Measurements from ENCODE around the gene TBX15. TPM values are rescaled to one million over a fixed set of nuclear protein-coding genes. Genes with fewer than 3 reads are reported as not detected.

TBX15 gene
- total and polyA plus RNA-seq, 2 experiments from 2014 or later = 38.7 to 41.7 TPM

DNA sequence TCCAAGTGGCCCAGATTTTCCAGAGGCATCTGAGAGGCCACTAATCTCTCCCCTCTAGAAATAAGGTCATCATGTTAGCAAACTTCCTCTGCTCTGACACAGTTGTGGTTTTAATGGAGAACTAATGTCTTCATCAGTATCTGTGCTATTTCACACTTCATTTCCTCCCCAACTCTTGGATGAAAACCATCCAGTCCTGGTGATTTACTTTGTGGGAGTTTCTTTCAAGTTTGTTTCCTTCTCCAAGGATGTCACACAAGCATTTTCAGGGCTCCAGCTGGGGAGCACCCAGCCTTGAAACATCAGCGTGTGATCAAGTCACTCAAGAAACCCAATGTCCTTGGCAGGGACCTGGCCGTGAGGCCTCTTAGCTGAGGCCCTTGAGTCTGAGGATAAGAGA is 38.8 kb downstream of the TBX15 start:
- Histone ChIP-seq H3K27me3 (replicated peaks; ENCODE audit: insufficient read depth) (no peaks in the 10 kb centered on the region), H2AFZ (no peak overlapping the region), H3K9me2 (ENCODE audit: insufficient read depth) (no peaks in the 10 kb centered on the region), H3F3A (ENCODE audit: insufficient read depth) (peaks cover 69% of the 10 kb centered on the region), H3K4me3 (0 out of 2 replicates have a peak overlapping the region, but pooled peaks have one; percentile 14), H3K27ac (peak overlapping the region; percentile 88), H3K9me3 (ENCODE audit: low read depth) (no peaks in the 10 kb centered on the region), H3K79me2 (ENCODE audit: insufficient read depth) (peaks cover 80% of the 10 kb centered on the region), H3K9ac (no peak overlapping the region), H3K4me1 (ENCODE audit: insufficient read depth) (peaks cover 92% of the 10 kb centered on the region), H3K36me3 (ENCODE audit: low read depth) (no peaks in the 10 kb centered on the region), H4K20me1 (ENCODE audit: insufficient read depth) (peaks cover 13% of the 10 kb centered on the region; the same call in 1 of the 2 replicates), H3K4me2 (ENCODE audit: unreplicated experiment) (peak overlapping the region; percentile 76)
- in situ Hi-C loops (cut with MboI) = no loop called here
- TF ChIP-seq EZH2 (IDR thresholded peaks at IDR 0.05; ENCODE audit: insufficient read depth, poor library complexity, severe bottlenecking) (no peak), EZH2phosphoT487 (IDR thresholded peaks at IDR 0.05; ENCODE audit: insufficient read depth, low read depth) (peak; percentile 96)
- 20 to 36% methylated on average over 2 of the region's 2 CpGs for WGBS, 2 experiments (ENCODE audit: low coverage in 1 of 2, low lambda C conversion rate in 2 of 2, missing lambda C conversion rate in 2 of 2)
- peak; percentile 83 for DNase-seq

DNA sequence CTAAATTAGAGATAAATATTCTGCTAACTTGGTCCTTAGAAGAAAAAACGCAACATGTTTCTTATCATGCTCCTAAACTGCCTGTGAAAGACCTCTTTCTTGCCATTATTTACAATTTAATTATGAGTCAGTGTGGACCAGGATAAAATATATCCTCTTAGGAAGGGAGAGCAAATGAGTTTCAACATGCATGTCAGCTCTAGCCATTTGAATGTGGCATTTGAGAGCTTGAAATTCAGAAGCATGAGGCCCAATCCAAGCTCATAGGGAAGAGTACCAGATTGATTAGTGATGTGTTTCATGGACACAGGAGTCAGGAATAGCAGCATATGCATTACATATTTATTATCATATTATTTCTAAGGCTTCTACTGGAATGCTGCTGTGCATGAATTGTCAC is 39.3 kb downstream of the TBX15 start:
- in situ Hi-C loops (cut with MboI) = no loop called here
- H3K4me3 ChIP-seq = 0 out of 2 replicates have a peak overlapping the region, but pooled peaks have one; percentile 14
- H3K9me2 ChIP-seq (ENCODE audit: insufficient read depth) = no peaks in the 10 kb centered on the region
- H3K36me3 ChIP-seq (ENCODE audit: low read depth) = no peaks in the 10 kb centered on the region
- H3F3A ChIP-seq (ENCODE audit: insufficient read depth) = peaks cover 69% of the 10 kb centered on the region
- H4K20me1 ChIP-seq (ENCODE audit: insufficient read depth) = peaks cover 8% of the 10 kb centered on the region; the same call in 1 of the 2 replicates
- WGBS, 2 experiments (ENCODE audit: low coverage in 1 of 2, low lambda C conversion rate in 2 of 2, missing lambda C conversion rate in 2 of 2) = 8 to 14% methylated on average over 1 of the region's 1 CpG
- peaks cover 79% of the 10 kb centered on the region for H3K79me2 ChIP-seq (ENCODE audit: insufficient read depth)
- H3K27me3 ChIP-seq (replicated peaks; ENCODE audit: insufficient read depth) = no peaks in the 10 kb centered on the region
- H3K9me3 ChIP-seq (ENCODE audit: low read depth) = no peaks in the 10 kb centered on the region
- peak; percentile 50 for DNase-seq
- H3K4me2 ChIP-seq (ENCODE audit: unreplicated experiment) = peak overlapping the region; percentile 76
- peaks cover 92% of the 10 kb centered on the region for H3K4me1 ChIP-seq (ENCODE audit: insufficient read depth)
- peak overlapping the region; percentile 88 for H3K27ac ChIP-seq
- H3K9ac ChIP-seq = peak overlapping the region; percentile 46
- no peak overlapping the region for H2AFZ ChIP-seq
- TF ChIP-seq EZH2phosphoT487 (IDR thresholded peaks at IDR 0.05; ENCODE audit: insufficient read depth, low read depth) (no peak), EZH2 (IDR thresholded peaks at IDR 0.05; ENCODE audit: insufficient read depth, poor library complexity, severe bottlenecking) (no peak)

DNA sequence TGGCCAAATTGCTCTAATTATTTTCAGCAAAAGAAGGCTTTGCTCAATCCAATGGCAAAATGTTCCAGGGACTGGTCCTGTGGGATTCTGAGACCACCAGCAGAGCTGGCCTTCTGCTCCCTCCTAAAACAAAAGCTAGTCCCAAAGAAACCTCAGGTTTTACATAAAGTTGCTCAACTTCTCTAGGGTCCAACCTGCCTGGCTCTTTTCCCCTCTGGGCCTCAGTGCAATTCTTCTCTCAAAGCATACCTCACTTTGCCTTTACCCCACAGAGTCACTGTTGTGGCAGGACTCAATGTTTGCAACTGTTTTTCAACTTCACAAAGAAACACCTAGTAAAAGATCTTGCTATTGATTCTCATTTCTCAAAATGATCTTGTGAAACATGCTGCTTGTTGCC is 39.8 kb downstream of the TBX15 start:
- Histone ChIP-seq H3K4me3 (peak overlapping the region; percentile 14; the same call in 1 of the 2 replicates), H3F3A (ENCODE audit: insufficient read depth) (peaks cover 69% of the 10 kb centered on the region), H3K27ac (peak overlapping the region; percentile 88), H3K4me2 (ENCODE audit: unreplicated experiment) (peak overlapping the region; percentile 76), H4K20me1 (ENCODE audit: insufficient read depth) (peaks cover 3% of the 10 kb centered on the region; the same call in 1 of the 2 replicates), H3K9me2 (ENCODE audit: insufficient read depth) (no peaks in the 10 kb centered on the region), H3K36me3 (ENCODE audit: low read depth) (no peaks in the 10 kb centered on the region), H3K9me3 (ENCODE audit: low read depth) (no peaks in the 10 kb centered on the region), H2AFZ (no peak overlapping the region), H3K79me2 (ENCODE audit: insufficient read depth) (peaks cover 79% of the 10 kb centered on the region), H3K4me1 (ENCODE audit: insufficient read depth) (peaks cover 92% of the 10 kb centered on the region), H3K27me3 (replicated peaks; ENCODE audit: insufficient read depth) (no peaks in the 10 kb centered on the region), H3K9ac (peak overlapping the region; percentile 46)
- no peak for TF ChIP-seq EZH2 (IDR thresholded peaks at IDR 0.05; ENCODE audit: insufficient read depth, poor library complexity, severe bottlenecking)
- no peak for TF ChIP-seq EZH2phosphoT487 (IDR thresholded peaks at IDR 0.05; ENCODE audit: insufficient read depth, low read depth)
- DNase-seq = peak; percentile 33
- in situ Hi-C loops (cut with MboI) = no loop called here

DNA sequence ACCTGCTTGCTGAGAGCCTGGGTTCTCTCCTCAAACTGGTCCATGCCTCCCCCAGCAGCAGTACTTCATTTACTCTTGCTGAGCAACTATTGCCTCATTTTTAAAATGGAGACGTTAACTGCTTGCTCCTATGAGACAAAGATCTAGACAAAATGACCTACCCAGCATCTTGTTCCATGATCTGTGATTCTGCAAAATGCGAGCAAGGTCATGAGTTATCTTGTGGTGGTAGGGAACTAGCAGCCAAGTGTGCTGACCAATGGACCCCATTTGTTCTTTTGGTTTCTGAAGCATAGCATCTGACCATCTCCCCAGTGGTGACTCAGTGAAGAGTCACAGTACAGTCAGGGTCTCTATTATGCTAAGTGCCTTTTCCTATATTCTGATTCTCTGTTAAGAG is 40.4 kb downstream of the TBX15 start:
- peaks cover 79% of the 10 kb centered on the region for H3K79me2 ChIP-seq (ENCODE audit: insufficient read depth)
- WGBS, 2 experiments (ENCODE audit: low coverage in 1 of 2, low lambda C conversion rate in 2 of 2, missing lambda C conversion rate in 2 of 2) = 0 to 2% methylated on average over 2 of the region's 2 CpGs
- peaks cover 68% of the 10 kb centered on the region for H3F3A ChIP-seq (ENCODE audit: insufficient read depth)
- no peaks in the 10 kb centered on the region for H3K27me3 ChIP-seq (replicated peaks; ENCODE audit: insufficient read depth)
- DNase-seq = peak; percentile 91
- in situ Hi-C loops (cut with MboI) = no loop called here
- H3K27ac ChIP-seq = peak overlapping the region; percentile 88
- H3K9ac ChIP-seq = peak overlapping the region; percentile 46; the same call in 1 of the 2 replicates
- H3K36me3 ChIP-seq (ENCODE audit: low read depth) = no peaks in the 10 kb centered on the region
- H3K4me2 ChIP-seq (ENCODE audit: unreplicated experiment) = peak overlapping the region; percentile 76
- H2AFZ ChIP-seq = no peak overlapping the region
- TF ChIP-seq EZH2 (IDR thresholded peaks at IDR 0.05; ENCODE audit: insufficient read depth, poor library complexity, severe bottlenecking) (no peak), EZH2phosphoT487 (IDR thresholded peaks at IDR 0.05; ENCODE audit: insufficient read depth, low read depth) (no peak)
- no peaks in the 10 kb centered on the region; the same call in 1 of the 2 replicates for H4K20me1 ChIP-seq (ENCODE audit: insufficient read depth)
- H3K4me3 ChIP-seq = peak overlapping the region; percentile 14; the same call in 1 of the 2 replicates
- peaks cover 89% of the 10 kb centered on the region for H3K4me1 ChIP-seq (ENCODE audit: insufficient read depth)
- no peaks in the 10 kb centered on the region for H3K9me2 ChIP-seq (ENCODE audit: insufficient read depth)
- no peaks in the 10 kb centered on the region for H3K9me3 ChIP-seq (ENCODE audit: low read depth)

Measured in GM23248 (cell line).